ENCODE data around the gene NUDT10.
"Not testable (repeated sequence)": the region's sequence is repeated elsewhere in the genome, so short reads cannot be mapped to it uniquely, and the experiment has no call there.

The NUDT10 gene

DNA sequence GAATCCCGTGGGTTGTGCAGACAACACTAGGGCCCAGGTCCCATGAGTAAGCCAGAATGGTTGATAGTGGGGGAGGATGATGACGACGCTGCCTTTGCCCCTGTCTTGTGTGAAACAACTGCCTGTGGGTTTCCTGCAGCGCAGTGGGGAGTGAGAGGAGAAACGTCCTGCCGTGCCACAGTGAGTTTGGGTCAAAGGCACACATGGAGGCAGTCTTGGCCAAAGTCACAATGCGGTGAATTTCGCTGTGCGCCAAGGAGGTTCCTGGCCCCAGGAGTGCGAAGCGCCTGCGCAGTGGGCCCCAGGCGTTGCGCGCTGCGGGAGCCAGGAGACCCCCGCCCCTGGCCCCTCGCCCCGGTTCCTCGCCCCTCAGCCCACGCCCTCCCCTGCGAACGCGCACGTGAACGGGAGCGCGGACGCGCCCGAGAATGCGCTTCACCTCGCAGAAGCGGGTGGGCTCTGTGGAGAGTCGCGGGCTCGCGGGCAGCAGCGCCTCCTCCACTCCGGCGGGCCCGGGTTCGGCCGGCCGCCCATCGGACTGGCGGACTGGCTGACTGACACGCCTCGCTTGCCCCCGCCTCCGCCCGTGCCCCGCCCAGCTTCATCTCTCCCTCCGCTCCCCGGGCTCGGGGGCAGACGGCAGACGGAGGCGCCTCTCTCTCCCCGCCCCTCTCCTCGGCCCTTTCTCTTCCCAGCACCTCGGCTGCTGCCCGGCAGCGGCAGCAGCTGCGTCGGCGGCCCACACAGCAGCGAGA lies at the start of gene NUDT10:
TSS of gene NUDT10 (plus strand) at position 635 of the 755 bp plus-strand sequence. CDS start 144 bp downstream, outside the sequence.
- no peak for DNase-seq (ENCODE audit: low read depth in 2 of 2, low spot score in 1 of 2)

DNA sequence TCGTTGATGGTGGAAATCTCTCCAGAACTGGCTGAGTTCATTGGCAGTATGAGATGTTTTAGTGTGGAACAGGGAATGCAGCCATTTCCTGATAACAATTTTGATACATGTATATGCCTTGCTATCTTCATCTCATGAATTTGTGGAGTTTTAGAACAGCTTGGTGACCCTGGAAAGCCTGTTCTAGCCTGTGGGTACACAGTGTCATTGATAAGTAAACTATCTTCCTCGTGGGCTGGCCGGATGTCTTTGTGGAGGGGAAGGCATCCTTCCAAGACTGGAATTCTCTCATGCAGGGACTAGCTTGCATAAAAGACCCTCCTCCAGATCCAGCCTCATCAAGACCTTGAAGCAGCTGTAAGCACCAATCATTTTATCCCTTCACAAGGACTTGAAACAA lies 40.2 kb upstream of the NUDT10 start:
- DNase-seq (ENCODE audit: low read depth in 2 of 2, low spot score in 1 of 2): no peak

DNA sequence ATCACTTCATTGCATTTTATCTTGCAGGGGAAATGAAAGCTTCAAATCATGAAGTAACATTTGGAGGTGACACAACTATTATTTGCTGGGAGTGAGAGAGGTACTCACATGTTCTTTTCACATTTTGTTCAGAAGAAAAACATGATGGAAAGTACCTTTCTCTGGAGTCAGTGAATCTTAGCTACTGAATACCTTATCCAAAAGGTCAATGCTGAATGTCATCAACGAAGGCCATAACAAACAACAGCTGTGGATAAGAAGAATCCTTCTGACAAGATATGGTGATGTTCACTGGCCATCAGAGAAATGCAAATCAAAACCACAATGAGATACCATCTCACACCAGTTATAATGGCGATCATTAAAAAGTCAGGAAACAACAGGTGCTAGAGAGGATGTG lies 36.5 kb upstream of the NUDT10 start:
- DNase-seq (ENCODE audit: low read depth in 2 of 2, low spot score in 1 of 2): no peak

DNA sequence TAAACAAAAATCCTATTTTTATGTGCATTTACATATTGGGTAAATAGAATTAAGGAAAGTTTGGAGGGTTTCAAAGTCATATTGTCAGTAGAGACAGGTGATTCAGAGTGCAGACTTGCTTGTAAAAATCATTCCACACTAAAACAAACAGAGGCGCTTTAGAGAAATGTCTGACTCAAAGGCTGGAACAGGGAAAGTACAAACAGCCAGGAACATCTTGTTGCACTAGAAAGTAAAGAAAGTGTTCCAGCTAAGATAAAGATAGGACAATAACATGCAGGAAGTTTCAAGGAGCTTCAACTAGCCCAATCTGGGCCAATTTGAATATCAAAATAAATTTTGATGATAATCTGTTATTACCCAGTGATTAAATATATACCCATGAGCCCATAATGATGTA lies 16.4 kb upstream of the NUDT10 start:
- DNase-seq (ENCODE audit: low read depth in 2 of 2, low spot score in 1 of 2): no peak

DNA sequence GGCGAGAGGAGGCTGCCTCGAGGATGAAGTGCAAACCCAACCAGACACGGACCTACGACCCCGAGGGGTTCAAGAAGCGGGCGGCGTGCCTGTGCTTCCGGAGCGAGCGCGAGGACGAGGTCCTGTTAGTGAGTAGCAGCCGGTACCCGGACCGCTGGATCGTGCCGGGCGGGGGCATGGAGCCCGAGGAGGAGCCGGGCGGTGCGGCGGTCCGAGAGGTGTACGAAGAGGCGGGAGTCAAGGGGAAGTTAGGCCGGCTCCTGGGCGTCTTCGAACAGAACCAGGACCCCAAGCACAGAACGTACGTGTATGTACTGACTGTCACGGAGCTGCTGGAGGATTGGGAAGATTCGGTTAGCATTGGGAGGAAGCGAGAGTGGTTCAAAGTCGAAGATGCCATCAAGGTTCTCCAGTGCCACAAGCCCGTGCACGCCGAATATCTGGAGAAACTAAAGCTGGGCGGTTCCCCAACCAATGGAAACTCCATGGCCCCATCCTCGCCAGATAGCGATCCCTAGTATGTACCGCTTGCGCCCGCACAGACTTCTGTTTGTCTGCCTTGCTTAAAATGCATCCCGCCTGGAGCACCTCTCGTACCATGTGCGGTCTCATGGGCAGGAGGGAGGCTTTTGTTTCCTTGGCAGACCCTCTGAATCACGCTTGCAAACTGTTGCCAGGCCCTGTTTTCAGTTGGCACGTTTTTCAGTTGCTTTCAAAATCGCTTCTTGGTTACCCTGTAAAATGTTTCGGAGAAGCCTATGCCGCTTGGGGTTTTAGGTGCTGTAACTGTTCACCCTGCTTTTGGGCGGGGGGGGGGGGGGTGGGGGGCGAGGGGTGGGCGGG lies 542 bp downstream of the NUDT10 start:
- DNase-seq (ENCODE audit: low read depth in 2 of 2, low spot score in 1 of 2): not testable (repeated sequence)

DNA sequence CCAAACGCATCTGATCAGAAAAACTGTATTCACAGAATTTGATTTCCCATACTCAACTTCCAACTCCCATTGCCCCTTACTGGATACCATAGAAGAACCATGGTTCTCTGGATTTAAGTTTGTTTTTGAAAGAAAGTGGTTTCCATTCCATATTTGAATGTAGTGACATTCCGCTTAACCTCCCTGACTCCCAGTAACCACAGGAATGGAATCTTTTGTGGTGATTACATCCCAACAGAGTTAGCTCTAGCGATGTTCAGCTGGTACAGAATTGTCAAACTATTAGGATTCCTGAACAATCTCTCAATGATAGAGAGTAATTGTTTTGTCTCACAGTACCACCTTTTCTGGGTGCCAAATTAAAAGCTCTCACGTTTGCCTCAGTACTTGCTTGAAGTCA lies 1.7 kb downstream of the NUDT10 start:
- no peak for DNase-seq (ENCODE audit: low read depth in 2 of 2, low spot score in 1 of 2)

DNA sequence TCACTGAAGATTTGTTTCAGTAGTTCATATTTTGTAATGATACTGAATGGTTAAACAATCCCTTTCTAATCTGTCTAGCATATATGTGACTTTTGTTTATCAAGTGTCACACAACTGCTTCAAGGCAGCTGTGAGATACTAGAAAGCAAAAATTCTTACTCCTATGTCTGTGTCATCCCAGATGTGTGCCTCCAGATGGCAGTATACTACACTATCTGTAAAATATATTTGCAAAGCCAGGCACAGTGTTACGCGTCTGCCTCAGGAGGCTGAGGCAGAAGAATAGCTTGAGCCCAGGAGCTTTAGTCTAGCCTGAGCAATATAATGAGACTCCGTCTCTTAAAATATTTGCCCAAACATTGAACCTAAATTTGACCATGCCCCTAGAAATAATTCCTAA lies 4.0 kb downstream of the NUDT10 start:
- DNase-seq (ENCODE audit: low read depth in 2 of 2, low spot score in 1 of 2): no peak

DNA sequence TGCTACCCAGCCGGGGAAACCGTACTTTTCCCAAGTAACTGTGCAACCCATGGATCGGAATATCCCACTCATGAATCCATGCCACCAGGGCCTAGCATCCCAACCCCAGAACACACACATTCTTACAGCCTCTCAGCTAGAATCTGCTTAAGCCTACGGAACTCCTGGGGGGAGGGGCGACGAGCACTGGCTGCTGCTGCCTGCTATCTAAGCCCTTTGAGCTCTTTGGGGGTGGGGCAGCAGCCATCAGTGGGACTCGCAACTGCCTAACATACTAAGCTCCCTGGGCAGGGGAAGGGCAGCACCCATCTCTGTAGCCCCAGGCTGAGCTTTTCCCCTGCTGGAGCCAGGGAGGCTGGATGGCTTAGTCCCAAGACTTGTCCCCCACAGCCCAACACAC lies 28.6 kb downstream of the NUDT10 start:
- no peak for DNase-seq (ENCODE audit: low read depth in 2 of 2, low spot score in 1 of 2)

DNA sequence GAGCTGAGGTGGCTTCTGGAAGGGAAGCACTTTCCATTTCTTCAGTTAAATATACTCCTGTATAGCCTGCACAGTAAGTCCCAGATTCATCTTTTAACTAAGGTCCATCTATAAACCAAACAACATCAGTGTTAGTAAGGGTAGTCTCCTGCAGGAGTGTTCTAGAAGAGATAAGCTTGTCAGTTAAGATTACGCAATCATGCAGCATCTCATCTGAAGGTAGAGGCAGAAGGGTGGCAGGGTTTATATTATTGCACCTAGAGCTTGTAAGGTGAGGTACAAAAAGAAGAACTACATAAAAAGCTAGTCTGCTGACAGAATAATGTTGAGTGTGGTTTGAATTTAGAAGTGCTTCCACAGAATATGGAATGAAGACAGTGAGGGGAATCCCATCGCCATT lies 44.0 kb downstream of the NUDT10 start:
- no peak for DNase-seq (ENCODE audit: low read depth in 2 of 2, low spot score in 1 of 2)
